ENCODE measurements around the gene COL8A1.

COL8A1 gene

DNA sequence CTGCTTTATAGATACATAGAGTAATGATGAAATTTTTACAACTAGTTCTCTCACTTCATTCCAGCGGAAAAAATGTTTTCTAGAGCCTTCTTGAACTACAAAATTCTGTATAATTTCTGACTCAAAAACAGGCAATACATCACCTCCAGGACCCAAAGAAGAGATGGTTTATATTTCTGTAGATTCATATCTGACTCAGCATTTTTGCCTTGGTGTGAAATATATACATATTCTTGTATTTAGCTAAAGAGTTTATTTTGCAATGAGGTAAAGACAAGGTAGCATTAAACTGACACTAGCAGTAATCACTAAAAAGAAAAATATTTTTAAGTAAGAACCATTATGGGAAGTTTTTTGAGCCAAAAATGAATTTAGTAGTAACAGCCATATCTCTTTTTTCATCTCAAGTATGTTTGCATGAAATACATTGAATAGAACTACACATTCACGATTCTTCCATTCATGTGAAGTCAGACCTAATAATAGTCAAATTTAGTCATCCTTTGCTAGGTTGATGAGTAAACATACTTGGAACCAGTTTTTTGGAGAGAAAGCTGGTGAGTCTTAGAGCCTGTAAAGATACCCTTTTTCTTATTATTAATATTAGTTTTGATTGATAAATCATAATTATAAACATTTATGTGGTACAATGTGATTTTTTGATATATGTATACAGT, 31.6 kb downstream of the COL8A1 start:
- no peak for DNase-seq

DNA sequence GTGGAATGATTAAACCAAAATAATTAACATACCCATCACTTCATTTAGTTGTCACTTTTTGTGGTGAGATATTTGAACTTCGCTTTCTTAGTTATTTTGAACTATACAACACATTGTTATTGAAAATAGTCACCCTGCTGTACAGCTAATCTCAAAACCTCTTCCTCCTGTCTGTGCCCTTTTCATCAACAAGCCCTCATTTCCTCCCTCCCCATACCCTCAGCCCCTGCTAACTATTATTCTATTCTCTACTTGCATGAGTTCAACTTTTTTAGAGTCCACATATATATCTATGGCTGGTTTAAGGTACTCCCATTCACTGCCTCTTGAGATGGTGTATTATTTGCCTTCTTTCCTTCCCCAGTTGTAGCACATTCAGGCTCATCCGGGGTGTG, 32.2 kb downstream of the COL8A1 start:
- DNase-seq, result no peak

DNA sequence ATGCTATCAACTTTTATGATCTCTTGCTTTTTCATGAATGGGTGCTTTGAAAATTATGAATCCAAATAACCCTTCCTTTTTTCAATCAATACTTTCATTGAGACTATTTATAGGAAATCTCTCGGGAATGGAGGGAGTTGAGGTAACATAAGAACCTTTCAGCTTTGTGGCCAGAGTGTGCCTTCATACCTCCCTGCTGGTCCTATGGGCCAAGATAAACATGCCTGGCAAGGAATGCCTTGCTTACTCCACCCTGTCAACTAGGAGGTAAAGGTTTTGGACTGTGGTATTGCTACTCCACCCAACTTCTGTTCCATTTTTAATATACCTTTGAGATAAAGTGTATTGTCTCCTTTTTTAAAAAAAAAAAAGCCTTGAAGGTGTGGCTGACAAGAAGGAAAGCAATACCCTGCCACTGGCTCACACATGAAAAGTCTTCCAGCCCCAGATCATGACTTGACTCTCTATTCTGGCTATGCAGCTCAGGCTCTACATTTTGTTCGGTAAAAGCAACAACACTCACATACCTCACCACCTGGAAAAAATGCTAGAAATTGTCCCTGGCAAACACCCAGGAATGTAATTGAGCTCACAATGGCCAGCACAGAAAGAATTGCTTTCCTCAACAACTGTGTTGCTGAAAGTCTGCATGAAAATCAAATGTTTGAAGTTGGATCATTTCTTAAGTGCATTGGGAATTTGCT, 35.8 kb downstream of the COL8A1 start:
- no peak for DNase-seq

DNA sequence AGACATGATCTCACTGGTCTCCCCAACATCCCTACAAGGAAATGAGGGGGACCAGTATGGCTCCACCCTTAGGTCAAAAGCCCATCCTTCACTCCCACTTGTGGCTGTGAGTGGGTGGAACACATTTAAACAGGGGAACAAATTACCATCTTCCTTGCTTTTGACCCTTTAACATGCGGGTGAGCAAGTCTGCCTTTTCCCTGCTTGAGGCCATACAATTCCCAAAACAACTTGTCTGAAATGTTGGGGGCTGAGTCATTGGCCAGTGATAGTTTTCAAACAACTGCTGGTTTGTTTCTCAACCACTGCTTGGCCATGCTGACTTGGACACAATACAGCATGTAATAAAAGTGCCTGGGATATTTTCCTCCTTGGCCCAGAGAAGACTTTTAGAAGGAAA, 39.6 kb downstream of the COL8A1 start:
- no peak for DNase-seq

DNA sequence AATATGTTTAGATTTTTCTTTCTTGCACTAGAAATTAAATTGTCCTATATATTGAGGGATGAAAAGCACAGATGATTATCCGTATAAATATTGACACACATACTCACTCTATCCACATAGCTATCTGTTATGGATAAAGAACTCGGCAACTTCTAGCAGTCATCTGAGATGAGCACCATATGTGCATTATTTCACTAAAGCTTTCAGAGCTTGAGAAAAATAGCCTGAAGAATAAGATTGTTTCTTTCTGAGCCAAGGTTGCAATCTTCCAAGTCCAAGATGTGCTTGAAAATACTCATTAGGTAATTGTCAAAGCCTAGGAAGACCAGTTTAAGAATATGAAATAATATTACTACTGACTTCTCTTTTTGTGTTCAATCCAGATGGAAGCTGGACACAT, 40.5 kb downstream of the COL8A1 start:
- DNase-seq, result no peak

DNA sequence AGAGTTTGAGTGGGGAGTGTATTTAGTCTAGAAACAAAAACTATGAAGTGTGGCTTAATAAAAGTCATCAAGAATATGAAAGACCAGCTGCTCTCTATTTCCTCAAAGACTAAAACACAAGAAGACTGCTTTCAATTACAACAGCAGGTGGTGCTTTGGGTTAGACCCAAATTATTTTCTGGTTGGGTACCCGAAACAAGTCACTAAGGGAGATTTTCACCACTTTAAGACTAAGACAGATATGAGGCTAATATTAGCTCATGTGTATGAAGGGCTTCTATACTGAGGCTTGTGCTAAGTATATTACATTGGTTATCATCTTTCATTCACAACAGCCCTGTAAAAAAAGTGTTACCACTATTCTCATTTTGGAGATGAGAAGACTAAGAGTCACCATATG, 43.1 kb downstream of the COL8A1 start:
- no peak for DNase-seq

- DNase-seq, result no peak
Measured at GRCh38 chr3:99681976-99682375, 43.6 kb downstream of the COL8A1 start.

- no peak for DNase-seq
Measured at GRCh38 chr3:99683465-99683864, 45.1 kb downstream of the COL8A1 start.

DNA sequence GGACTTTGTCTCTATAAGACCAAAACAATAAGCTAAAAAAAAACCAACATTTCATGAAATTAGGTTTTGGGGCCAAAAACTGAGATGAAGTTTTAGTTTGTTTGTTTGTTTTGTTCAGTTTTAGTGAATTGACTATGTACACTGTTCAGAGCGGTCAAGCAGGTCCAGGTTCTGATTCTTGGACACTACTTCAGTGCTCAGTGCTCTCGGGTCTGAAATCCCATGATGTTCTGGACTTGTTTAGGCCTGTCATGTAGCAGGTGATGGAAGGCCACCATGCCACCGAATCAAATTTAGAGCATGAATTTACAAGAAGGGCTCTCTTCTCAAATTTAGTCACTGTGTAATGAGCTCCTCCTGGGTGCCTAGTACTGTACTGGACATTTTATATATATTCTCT, 45.5 kb downstream of the COL8A1 start:
- no peak for DNase-seq

DNA sequence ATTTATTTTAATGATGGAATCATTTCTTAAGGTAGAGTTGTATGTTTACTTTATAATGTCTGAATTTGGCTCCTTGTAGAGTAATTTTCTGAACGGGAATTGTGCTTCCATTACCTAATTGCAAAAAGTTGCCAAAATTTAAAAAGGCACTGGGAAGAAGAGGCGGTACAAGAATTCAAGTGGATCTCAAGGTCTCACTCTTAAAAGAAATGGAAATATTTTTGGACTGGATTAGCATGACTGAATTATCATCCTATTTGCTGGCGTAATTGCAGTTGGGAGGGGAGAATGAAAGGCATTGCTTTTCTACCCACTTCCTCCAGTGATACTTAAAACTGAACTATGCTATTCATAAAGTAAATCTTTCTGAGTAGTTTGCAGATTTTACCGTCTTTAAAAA, 46.2 kb downstream of the COL8A1 start:
- no peak for DNase-seq

DNA sequence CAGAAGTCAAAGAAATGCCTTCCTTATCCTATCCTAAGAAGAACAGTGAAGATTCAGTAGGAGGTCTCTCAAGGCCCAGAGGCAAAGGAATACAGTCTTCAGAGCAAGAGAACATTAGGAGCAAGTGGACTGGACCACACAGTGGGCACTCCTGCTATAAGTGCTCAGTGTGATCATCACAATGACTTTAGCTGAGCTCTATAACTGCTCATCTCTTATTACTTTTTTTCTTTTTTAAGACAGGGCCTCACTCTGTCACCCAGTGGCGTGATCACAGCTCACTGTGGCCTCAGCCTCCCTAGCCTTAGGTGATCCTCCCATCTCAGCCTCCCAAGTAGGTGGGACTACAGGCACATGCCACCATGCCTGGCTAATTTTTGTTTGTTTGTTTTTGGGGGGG, 48.1 kb downstream of the COL8A1 start:
- DNase-seq, result no peak

DNA sequence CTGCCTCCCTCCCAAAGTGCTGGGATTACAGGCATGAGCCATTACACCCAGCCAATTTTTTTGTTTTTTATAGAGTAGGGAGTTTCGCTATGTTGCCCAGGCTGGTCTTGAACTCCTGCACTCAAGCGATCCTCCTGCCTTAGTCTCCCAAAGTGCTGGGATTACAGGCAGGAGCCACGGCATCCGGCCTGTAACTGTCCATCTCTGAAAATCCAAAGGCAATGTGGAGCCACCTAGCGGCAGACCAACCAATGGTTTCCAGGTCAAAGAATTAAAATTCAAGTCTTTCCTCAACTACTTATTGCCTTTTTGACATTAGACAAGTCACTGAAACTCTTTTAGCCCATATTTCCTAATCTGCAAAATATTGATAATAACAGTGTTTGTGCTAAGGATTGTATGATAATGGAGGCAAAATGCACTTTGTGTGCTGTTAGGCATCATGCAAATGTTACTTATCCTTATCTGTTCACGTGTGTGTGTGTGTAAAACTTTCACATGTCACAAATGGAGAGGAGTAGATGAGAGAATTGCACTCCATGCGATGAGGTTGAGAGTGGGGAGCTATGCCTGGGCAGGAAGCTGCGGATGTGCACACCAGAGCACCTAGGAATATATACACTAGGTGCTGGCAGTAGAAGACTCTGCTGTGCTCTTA, 48.7 kb downstream of the COL8A1 start:
- DNase-seq, result no peak

GRCh38 chr3:99690761-99691369, 52.5 kb downstream of the COL8A1 start:
- DNase-seq, result no peak

DNA sequence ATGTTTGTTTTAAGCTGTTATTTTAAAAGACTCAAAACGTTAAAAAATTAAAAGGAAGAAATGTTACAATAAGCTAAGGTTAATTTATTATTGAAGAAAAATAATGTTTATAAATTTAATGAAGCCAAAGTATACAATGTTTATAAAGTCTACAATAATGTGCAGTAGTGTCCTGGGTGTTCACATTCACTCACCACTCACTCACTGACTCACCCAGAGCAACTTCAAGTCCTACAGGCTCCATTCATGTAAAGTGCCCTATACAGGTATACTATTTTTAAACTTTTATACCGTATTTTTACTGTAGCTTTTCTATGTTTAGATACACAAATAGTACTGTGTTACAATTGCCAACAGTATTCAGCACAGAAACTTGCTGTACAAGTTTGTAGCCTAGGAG, 55.2 kb downstream of the COL8A1 start:
- no peak for DNase-seq

GRCh38 chr3:99696497-99696896, 58.1 kb downstream of the COL8A1 start:
- no peak for DNase-seq

- DNase-seq, result no peak
Measured at GRCh38 chr3:99697250-99697649, 58.9 kb downstream of the COL8A1 start.

GRCh38 chr3:99698932-99699331, 60.5 kb downstream of the COL8A1 start:
- DNase-seq, result no peak

DNA sequence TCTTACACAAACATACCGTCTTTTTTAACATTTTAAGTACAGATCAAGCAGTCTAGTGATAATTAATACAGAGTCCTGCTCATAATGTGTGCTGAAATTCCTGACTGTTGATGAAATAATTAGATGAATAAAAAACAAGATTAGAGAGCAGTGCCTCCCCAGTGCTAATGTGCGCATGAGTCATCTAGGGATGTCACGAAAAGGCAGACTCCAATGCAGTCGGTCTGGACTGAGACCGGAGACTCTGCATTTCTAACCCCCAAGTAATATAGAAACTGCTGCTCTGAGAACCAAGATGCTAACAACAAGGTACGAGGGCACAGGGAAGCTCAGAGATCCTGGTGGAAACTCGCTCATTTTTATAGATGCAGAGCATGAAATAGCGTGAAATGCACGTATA, 61.4 kb downstream of the COL8A1 start:
- no peak for DNase-seq

GRCh38 chr3:99700631-99701268, 62.4 kb downstream of the COL8A1 start:
- DNase-seq, result no peak

GRCh38 chr3:99702953-99703943, 64.9 kb downstream of the COL8A1 start:
- no peak for DNase-seq

GRCh38 chr3:99704417-99704816, 66.0 kb downstream of the COL8A1 start:
- DNase-seq, result no peak

DNA sequence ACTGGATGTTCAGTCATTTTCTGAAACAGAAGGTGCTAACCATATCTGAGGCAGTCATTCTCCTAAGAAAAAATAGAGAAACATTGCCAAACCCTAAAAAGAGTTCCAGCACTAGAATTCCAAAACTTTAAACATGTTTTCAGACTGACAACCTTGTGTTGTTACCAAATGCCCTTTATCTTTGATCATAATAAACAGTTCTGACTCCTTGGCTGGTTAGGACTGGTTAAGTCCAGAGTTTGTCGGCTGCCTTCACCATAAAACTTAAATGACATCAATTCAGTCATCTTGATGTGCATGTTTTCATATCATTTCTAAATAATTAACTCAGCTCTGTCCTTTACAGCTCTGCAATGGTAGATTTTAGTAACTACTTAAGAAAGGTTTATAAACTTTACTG, 68.0 kb downstream of the COL8A1 start:
- DNase-seq, result no peak
